GM12875 (cell line): ENCODE measurements around the gene HIVEP3.
A peak's percentile ranks its signal among the peaks of the same experiment; 100 is the strongest.
"Not testable (repeated sequence)": the region's sequence is repeated elsewhere in the genome, so short reads cannot be mapped to it uniquely, and the experiment has no call there.

Experiments used
- H3K4me3 ChIP-seq: one replicate; pipeline ENCODE4 v1.5.1; 2011; ENCODE audit warnings: low read depth, low read length, control low read depth
- CTCF ChIP-seq: IDR thresholded peaks from 2 replicates; pipeline ENCODE4 v1.5.1; 2011; ENCODE audit warnings: low read depth, mild to moderate bottlenecking, control low read depth, inconsistent platforms, low read length, moderate library complexity, borderline replicate concordance; ENCODE audit not compliant: insufficient read depth

HIVEP3 gene

GRCh38 chr1:41925712-41926111, 7.0 kb upstream of the HIVEP3 start:
- no peak for TF ChIP-seq CTCF
- no peak overlapping the region for H3K4me3 ChIP-seq

DNA sequence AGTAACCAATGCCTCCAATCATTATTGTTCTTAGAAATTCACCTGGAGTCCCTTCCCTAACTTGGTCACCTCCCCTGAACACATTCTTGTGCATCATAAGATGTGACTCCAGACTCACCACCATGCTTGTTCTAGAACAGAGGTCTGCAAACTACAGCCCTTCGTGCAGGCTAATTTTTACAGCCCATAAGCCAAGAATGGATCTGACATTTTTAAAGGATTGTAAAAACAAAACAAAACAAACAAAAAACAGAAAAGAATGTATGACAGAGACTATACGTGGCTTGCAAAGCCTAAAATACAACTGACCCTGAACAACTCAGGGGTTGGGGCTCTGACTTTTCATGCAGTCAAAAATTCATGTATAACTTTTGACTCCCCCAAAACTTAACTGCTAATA, 6.2 kb upstream of the HIVEP3 start:
- no peak for TF ChIP-seq CTCF
- H3K4me3 ChIP-seq = no peak overlapping the region

- not testable (repeated sequence) for H3K4me3 ChIP-seq
Observed at GRCh38 chr1:41921271-41921670, 2.5 kb upstream of the HIVEP3 start.

GRCh38 chr1:41920658-41921057, 1.9 kb upstream of the HIVEP3 start:
- no peak for TF ChIP-seq CTCF
- no peak overlapping the region for H3K4me3 ChIP-seq

GRCh38 chr1:41919764-41920397, 1.2 kb upstream of the HIVEP3 start:
- H3K4me3 ChIP-seq = peak overlapping the region; percentile 52
- TF ChIP-seq CTCF = no peak

DNA sequence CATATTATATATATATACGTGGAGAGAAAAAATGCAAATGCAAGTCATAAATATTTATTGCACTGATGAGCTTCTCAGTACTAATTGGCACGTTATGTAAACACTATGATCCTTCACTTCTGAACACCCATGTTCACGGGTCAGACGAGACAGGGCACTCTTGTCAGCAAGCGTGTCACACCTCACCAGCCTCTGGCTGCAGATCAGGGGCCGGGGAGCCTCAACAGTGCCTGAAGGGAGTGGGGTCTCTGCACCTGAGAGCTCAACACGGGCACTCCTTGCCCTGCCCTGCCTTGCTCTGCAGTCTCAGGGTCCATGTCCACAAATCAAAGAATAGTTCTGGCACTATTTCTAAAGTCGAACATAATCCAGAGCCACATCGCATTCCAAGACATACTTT, 409 bp upstream of the HIVEP3 start:
- H3K4me3 ChIP-seq = no peak overlapping the region
- TF ChIP-seq CTCF = no peak

GRCh38 chr1:41917835-41918449, 780 bp downstream of the HIVEP3 start:
- H3K4me3 ChIP-seq = peak overlapping the region; percentile 32

More at GRCh38 chr1:41917835-41918449, 780 bp downstream of the HIVEP3 start:
- TF ChIP-seq CTCF = no peak
